HG02852 (cell line): ENCODE data around the gene DBP.
"Not testable (repeated sequence)": the region's sequence is repeated elsewhere in the genome, so short reads cannot be mapped to it uniquely, and the experiment has no call there.

Experiments
- ATAC-seq: cut with Tn5 transposase; IDR thresholded peaks from one replicate; pipeline ENCODE4 v1.9.1; 2021; ENCODE audit warnings: mild to moderate bottlenecking, moderate library complexity; ENCODE audit not compliant: unreplicated experiment

The DBP gene

DNA sequence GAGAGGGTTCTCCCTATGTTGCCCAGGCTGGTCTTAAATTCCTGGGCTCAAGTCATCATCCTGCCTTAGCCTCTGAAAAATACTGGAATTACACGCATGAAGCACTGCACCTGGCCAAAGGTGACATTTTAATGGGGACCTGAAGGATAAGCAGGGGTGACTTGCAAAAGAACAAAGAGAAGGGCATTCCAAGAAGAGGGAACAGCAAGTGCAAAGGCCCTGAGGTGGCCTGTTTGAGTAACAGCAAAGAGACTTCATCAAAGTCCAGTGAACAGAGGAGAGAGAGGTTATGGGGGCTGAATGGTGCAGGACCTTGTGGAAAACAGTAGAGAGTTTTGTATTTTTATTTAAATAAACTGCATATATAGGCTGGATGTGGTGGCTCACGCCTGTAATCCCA is 4.7 kb upstream of the DBP start:
- ATAC-seq: no peak

DNA sequence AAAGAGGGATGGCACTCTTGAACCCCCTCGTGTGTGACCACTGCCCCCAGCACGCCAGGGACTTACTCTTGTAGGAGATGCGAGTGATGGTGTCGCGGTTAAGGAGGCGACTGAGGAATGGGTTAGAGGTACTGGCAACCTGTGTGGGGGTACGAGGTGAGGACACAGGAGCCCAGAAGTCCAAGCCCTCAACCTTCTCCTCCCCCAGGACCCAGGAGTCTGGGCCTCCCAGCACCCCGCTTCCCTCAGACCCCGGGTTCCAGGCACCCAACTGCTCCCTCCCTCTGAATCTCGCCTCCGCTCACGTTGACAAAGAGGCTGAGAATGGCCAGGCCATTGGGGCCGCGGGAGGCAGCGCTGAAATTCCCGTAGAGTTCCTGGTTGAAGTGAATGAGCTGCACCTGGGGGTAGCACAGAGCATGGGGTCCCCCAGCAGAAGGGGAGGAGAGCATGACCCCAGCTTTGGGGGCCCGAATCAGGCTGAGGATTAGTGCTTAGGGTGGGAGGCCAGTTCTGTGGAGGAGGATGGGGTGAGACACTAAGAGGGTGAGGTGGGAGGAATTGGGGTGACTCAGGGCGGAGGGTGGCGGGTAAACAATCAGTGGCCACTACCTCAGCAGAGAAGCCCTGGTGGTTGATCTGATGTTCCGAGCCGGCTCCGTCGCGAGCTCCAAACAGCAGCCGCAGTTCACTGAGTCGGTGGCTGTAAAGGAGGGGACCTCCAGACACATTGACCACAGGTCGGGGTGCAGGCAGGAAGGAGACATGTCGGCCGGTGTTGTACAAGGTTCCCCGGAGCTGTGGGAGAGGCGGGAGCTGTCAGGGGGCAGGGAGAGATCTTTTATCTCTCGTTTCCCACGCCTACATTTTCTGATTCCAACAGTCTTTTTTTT is 2.5 kb upstream of the DBP start:
- no peak for ATAC-seq

DNA sequence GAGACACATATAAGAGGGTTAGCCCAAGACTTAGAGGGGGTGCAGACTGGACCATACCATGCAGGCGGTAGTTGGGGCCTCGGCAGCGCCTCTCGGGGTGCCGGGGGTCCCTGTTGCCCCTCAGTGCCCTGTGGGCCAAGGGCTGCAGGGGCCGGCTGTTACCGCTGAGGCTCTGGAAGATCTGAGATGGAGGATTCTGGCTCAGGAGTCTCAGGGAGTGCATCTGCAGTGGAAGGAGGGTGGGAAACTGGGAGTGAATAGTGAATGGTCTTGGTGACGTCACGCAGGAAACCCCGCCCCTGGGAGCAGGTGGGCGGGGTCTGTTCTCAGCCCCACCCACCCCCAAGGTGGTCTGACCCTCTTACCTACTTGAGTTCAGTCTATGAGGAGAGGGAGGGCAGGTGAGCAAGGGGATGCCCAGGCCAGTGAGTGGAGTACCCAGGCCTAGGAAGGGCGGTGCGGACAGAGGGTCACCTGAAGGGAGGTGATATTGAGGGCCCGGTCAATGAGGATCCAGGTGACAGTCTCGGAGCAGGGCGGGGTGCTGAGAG is 1.7 kb upstream of the DBP start:
- ATAC-seq: no peak

DNA sequence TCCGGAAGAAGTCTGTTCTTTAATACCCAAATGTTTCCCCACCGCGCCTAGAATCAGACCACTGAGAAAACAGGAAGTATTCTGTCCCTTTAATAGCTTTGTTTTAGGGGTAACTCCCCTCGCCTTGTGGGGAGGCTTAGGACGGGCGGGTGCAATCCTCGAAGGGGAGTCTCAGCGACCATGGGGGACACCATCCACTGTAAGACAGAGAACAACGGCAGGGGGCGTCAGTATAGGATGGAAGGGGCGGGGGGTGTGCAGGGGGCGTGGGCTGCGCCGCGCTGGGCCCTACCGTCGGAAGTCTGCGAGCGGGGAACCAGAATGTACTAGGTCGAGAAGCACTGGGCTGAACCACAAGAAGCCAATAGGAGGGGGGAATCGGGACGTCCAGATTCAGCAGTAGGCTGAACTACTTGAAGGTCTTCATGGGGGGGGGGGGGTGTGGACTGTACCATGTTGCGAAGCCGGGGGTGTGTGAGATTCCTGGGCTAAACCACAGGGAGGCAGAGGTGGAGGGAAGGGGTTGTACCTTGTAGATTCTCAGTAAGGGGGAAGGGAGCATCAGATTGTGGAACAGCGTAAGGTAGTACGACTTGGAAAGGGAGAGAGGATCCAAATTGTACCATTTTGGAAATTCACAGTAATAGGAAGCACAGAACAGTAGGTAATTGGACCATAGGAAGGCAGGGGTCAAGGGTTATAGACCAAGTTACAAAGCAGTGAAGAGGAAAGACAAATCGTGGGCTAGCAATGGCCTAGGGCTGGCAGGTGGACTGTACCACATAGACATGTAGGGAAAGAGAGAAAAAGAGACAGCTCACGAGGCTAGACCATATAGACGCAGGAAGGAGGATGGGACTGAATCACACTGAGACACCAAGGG is 1.0 kb upstream of the DBP start:
- peak; percentile 21 for ATAC-seq

DNA sequence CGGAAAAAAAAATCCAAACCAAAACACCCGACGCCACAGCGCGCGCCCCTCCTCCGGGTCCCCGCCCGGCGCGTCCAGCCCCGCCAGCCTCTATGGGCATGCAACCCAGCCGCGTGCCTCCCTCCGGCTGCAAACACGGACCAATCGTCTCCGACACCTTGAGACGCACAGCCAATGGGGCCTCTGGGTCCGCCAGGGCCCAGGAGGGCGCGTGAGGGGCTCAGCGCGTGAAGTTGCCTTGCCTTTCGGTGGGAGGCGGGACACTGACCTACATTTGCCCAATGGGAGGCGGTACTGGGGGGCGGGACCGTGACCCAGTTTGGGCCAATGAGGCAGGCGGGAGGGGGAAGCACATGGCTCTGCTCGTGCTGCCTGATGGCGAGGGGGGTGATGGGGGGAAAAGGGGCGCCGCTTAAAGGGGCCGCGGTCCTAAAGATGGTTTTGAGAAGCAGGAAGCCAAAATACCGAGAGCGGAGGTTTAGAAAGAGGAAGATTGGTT is 319 bp upstream of the DBP start:
- ATAC-seq: peak; percentile 63

DNA sequence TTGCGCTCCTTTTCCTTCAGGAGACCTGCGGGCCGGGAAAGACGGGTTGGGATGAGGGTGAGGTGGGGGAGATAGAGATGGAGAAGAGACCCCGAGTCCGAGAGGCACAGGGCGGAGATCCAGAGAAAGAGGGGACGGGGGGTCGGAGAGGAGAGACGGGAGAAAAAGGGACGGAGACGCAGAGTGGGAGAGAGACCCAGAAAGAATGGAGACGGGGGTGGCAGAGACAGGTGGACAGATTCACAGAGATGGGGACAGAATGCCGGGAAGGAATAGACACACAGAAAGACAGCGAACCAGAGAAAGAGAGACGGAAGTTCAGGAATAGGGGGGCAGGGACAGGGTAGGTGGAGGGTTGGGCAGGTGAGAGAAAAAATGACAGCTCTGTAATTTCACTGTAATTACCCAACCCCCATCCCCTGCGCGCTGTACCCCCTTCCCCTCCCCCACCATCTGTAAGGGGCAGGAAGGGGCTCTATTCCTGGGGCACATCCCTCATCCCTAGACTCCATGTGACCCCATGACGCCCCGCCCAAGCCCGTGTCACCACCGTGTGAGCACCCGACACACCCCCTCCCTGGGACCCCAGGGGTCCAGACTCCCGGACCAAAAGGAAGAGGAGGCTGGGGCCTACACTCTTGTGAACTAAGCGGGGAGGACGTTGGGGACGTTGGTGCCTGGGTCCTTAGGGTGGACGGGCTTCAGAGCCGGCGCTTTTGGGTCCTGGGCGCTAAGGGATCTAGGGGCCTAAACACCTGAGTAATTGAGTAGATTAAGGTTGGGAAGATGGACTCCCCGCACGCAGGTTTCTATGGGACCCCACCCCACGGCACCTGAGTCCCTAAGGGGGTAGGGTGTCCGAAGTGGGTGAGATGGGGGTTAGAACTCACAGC is 967 bp downstream of the DBP start:
- ATAC-seq: no peak

DNA sequence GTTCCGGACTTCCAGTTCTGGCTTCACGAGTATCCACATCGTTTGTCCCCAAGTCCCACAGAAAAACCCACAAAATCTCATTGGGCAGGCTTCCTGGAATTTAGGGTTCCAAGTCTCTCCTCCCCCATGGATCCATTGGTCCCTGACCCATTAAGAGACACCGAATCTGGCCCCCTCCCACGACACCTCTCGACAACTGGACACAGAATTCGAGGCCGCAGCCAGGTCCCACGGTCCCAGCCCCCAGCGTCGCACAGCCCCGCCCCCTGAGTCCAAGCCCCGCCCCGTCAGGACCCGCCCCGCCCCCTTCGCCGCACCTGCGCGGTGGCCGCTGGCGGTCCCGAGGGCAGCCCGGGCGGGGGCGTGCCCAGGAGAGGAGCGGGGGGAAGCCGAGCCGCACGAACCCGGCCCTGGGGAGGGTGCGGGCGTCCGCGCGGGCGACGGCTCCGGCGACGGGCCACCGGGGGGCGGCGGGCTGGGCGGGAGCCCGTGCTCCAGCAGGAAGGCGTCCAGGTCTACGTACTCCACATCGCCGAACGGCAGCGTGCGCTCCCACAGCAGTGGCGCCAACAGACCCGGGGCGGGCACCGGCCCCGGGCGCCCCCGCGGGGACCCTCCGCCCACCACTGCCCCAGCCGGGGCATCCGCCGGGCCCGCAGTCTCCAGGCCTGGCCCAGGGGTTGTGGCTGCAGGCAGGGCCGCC is 1.8 kb downstream of the DBP start:
- no peak for ATAC-seq

DNA sequence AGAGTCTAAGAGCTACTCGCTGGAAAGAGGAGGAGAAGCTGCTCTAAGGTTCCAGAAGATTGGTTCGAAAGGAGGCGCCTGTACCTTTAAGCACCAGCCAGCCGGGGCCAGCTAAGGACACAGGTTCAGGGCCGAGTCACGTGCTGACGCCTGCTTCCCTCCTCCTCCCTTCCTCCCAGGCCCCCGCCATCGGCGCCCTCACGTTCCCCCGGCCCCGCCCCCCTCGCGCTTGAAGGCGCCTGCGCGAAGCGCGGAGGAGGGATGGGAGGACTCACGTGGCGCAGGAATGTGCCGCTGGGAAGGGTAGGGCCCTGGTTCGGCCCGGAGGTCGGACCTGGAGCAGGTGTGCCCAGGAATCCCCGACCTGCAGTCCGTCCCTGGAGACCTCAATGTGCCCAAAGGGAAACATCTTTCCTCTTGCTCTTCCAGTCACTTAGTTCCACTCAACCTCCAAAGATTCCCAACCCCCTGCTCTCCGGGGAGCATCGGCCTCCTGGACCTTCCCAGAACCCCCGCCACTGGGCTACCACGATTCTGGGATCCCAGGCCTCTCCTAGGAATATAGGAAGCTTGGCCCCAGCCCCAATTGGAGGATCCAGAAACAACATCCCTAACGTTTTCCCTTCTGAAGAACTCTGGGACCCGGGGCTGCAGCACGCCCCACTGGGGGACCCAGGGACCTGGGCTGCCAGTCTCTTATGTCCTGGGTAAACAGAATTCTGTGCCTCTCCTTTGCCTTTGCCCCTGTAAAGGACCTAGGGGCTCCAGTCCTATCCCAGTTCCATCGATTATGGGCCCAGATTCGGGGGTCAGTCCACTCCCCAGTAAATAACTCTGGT is 2.5 kb downstream of the DBP start:
- peak; percentile 38 for ATAC-seq

DNA sequence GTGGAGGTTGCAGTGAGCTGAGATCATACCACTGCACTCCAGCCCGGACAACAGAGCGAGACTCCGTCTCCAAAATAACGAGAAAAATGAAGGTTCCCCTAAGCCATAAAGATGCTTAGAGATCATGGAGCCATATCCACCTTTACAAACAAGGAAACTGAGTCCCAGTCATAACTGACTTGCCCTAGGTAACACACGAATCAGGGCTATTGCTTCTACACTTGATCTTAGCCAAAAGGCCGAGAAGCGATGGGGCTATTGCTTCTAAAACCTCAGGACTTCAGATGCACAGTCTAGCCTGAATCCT is 3.2 kb downstream of the DBP start:
- ATAC-seq: no peak

DNA sequence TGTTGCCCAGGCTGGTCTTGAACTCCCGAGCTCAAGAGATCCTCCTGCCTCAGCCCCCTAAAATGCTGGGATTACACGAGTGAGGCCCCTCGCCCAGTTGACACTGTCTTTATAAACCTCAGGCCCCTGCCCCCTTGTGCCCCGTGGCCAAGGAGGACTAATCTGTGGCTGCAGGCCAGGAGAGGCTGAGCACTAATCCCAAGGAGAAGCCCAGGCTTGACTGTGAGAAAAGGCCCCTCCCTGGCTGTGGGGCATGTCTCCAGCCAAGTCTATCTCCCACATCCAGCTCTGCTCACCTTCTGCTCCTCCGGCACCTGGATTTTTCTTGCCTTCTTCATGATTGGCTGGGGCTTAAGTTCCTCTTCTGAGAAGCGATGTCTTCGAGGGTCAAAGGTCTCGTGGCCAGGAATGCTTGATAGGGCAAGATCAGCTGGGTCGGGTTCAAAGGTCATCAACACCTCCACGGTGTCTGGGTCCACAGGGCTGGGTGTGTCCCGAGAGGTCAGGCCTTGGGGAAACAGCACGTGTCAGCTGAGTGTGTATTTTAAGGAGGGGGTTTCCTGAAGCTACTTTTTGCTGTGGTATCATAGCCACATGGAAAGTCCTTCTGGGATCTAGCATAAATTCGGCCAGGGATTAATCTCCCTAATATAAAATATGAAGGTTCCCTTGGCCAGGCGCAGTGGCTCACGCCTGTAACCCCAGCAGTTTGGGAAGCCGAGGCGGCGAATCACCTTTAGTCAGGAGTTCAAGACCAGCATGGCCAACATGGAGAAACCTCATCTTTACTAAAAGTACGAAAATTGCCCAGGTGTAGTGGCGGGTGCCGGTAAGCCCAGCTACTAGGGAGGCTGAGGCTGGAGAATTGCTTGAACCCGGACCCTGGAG is 3.8 kb downstream of the DBP start:
- no peak for ATAC-seq

DNA sequence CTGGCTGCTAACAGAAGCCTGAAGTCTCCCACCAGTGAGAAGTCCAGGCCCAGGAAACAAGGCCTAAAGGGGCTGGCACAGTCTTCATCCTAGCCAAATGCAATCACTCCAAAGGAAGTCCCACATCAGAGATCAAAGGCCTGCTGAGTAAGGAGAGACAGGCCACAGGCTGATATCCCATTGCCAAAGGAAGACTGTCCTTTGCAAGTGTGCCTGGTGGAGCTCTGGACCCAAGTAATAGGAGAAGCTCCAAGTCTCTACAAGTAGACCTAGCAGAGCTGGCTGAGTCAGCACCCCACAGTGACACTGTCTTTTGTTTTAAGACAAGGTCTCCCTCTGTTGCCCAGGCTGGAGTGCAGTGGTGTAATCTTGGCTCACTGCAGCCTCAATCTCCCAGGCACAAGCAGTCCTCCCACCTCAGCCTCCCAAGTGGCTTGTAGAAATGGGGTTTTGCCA is 4.5 kb downstream of the DBP start:
- no peak for ATAC-seq

DNA sequence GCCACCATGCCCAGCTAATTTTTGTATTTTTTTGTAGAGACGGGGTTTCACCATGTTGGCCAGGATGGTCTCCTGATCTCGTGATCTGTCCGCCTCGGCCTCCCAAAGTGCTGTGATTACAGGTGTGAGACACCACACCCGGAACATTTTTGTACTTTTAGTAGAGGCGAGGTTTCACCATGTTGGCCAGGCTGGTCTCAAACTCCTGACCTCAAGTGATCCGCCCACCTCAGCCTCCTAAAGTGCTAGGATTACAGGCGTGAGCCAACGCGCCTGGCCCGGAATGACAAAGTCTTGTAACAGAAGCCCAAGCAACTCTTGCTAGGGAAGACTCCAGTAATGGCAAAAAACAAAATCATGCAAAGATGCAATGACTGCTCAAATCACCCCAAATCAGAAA is 4.9 kb downstream of the DBP start:
- ATAC-seq: not testable (repeated sequence)

DNA sequence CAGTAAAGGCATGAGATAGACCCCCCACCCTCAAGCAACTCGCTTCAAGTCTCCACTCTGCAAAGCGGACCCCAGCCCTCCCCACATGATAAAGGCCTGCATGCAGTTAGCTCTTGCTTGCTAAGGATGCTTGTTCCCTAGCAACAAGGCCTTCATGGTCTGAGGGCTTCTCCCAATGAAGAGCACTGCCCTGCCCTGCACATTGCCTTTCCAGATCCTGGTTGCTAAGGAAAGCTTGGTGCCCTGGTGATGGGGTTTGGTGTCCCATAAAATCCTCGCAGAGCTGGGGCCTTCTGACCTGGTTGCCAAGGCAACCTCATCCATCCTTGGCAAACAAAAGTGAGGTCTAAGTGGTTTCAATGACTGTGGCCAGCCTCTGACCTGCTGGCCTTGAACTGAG is 6.0 kb downstream of the DBP start:
- ATAC-seq: no peak

DNA sequence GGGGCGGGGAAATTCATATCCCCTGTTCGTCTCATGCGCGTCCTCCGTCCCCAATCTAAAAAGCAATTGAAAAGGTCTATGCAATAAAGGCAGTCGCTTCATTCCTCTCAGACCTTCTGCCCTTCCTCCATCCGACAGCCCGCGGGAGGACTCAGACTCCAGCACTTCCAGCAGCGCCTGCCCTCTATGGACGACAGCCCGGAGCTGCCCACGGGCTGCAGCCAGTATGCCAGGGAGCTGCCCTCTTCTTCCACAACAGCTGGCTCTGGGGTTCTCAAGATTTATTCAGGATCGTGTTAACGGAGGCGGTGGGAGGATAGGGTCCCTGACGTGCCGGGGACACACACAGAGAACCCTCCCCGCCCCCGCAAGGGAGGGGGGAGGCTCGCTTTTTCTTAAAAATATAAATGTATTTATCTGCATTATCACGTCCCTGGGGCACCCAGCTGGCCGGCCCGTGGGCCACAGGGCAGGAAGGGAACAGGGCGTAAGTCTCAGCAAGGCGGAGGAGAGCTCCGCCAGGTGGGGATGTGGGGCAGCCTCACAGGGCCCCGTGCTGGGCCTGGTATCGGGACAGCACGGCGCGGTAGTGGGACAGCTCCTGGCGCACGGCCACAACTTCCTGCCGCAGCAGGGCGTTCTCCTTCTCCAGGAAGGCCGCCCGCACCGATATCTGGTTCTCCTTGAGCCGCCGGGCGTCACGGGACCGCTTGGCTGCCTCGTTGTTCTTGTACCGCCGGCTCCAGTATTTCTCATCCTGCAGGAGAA is 6.7 kb downstream of the DBP start:
- ATAC-seq: no peak

DNA sequence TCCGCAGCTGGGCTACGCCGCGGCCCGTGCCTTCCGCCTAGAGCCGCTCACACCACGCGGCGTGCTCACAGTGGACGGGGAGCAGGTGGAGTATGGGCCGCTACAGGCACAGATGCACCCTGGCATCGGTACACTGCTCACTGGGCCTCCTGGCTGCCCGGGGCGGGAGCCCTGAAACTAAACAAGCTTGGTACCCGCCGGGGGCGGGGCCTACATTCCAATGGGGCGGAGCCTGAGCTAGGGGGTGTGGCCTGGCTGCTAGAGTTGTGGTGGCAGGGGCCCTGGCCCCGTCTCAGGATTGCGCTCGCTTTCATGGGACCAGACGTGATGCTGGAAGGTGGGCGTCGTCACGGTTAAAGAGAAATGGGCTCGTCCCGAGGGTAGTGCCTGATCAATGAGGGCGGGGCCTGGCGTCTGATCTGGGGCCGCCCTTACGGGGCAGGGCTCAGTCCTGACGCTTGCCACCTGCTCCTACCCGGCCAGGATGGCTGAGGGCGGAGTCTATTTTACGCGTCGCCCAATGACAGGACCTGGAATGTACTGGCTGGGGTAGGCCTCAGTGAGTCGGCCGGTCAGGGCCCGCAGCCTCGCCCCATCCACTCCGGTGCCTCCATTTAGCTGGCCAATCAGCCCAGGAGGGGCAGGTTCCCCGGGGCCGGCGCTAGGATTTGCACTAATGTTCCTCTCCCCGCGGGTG is 7.4 kb downstream of the DBP start:
- no peak for ATAC-seq

DNA sequence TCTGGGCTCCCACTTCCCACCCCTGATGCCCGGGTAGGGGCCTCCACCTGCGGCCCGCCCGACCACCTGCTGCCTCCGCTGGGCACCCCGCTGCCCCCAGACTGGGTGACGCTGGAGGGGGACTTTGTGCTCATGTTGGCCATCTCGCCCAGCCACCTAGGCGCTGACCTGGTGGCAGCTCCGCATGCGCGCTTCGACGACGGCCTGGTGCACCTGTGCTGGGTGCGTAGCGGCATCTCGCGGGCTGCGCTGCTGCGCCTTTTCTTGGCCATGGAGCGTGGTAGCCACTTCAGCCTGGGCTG is 7.9 kb downstream of the DBP start:
- no peak for ATAC-seq
